IMR-90 (cell line): ENCODE data around the gene PKP3. TPM values are rescaled to one million over a fixed set of nuclear protein-coding genes. Genes with fewer than 3 reads are reported as not detected.

Experiments used
- ATAC-seq: fragments of 200-7000 bp; cut with Tn5 transposase; 2 replicates; pipeline ENCODE4 v1.9.1; 2020; ENCODE audit warnings: low read depth, mild to moderate bottlenecking, moderate library complexity
- BruUV-seq: library from RNA; stranded (reverse); fragments of 400-500 nt; replicated peaks from 2 replicates; lab custom pipeline; 2021; lab: Mats Ljungman, UMichigan
- CTCF ChIA-PET: fragments of 300-600 bp; formaldehyde crosslinking; extraction: SDS; loops from one replicate; lab custom pipeline; 2021; ENCODE audit warnings: antibody characterized with exemption; lab: Yijun Ruan, JAX
- POLR2A ChIA-PET: fragments of 300-600 bp; sonication (Branson Sonifier 250); formaldehyde crosslinking; loops from one replicate; lab custom pipeline; 2022; ENCODE audit warnings: antibody characterized with exemption; ENCODE audit not compliant: unreplicated experiment; lab: Charles Lee
- DNase-seq: peaks from one replicate; pipeline ENCODE4 v3.0.0; 2013
- H2AFZ ChIP-seq: replicated peaks from 2 replicates; pipeline ENCODE3; 2013; ENCODE audit warnings: low read length, mild to moderate bottlenecking; ENCODE audit not compliant: poor library complexity
- H2AK5ac ChIP-seq: 2 replicates; pipeline ENCODE4 v1.6.1; 2013; ENCODE audit warnings: low read depth, low read length, inconsistent platforms
- H2AK9ac ChIP-seq: replicated peaks from 2 replicates; pipeline ENCODE3; 2013; ENCODE audit warnings: mild to moderate bottlenecking, low read depth, low read length, moderate library complexity; ENCODE audit not compliant: poor library complexity
- H2BK120ac ChIP-seq: 2 replicates; pipeline ENCODE4 v1.6.1; 2013; ENCODE audit warnings: low read depth, low read length, inconsistent platforms
- H2BK15ac ChIP-seq: 3 replicates; pipeline ENCODE4 v1.6.1; 2013; ENCODE audit warnings: low read depth, low read length, inconsistent platforms
- H2BK20ac ChIP-seq: 2 replicates; pipeline ENCODE4 v1.6.1; 2013; ENCODE audit warnings: low read depth, mild to moderate bottlenecking, inconsistent platforms, low read length, moderate library complexity
- H2BK5ac ChIP-seq: 2 replicates; pipeline ENCODE4 v1.6.1; 2013; ENCODE audit warnings: mild to moderate bottlenecking, low read depth, low read length, inconsistent platforms; ENCODE audit not compliant: poor library complexity, severe bottlenecking
- H3K14ac ChIP-seq: replicated peaks from 2 replicates; pipeline ENCODE4 v1.6.1; 2013; ENCODE audit warnings: low read depth, low read length, inconsistent platforms
- H3K18ac ChIP-seq: 2 replicates; pipeline ENCODE4 v1.6.1; 2013; ENCODE audit warnings: low read depth, low read length, control low read depth
- H3K23ac ChIP-seq: 2 replicates; pipeline ENCODE4 v1.6.1; 2013; ENCODE audit warnings: low read depth, low read length, inconsistent platforms
- H3K27ac ChIP-seq: 2 replicates; pipeline ENCODE4 v1.5.1; 2013; ENCODE audit warnings: mild to moderate bottlenecking, control low read depth, low read length; ENCODE audit not compliant: insufficient read depth
- H3K27me3 ChIP-seq: 2 replicates; pipeline ENCODE4 v1.6.1; 2013; ENCODE audit warnings: low read length; ENCODE audit not compliant: control insufficient read depth, insufficient read depth
- H3K36me3 ChIP-seq: 2 replicates; pipeline ENCODE4 v1.6.1; 2013; ENCODE audit warnings: low read length, mixed read lengths; ENCODE audit not compliant: control insufficient read depth, insufficient read depth
- H3K4ac ChIP-seq: 2 replicates; pipeline ENCODE4 v1.6.1; 2013; ENCODE audit warnings: low read depth, low read length, inconsistent platforms
- H3K4me1 ChIP-seq: 2 replicates; pipeline ENCODE4 v1.6.1; 2013; ENCODE audit warnings: low read length, mixed read lengths; ENCODE audit not compliant: control insufficient read depth, insufficient read depth
- H3K4me2 ChIP-seq: 2 replicates; pipeline ENCODE4 v1.6.1; 2013; ENCODE audit warnings: low read depth, mild to moderate bottlenecking, control low read depth, low read length, moderate library complexity
- H3K4me3 ChIP-seq: 2 replicates; pipeline ENCODE4 v1.5.1; 2013; ENCODE audit warnings: low read depth, mild to moderate bottlenecking, control low read depth, low read length, moderate library complexity; ENCODE audit not compliant: insufficient read depth
- H3K56ac ChIP-seq: 2 replicates; pipeline ENCODE4 v1.6.1; 2013; ENCODE audit warnings: low read length, inconsistent platforms; ENCODE audit not compliant: insufficient read depth; ENCODE audit errors: extremely low read depth
- H3K79me1 ChIP-seq, 2 experiments: 2 replicates each; pipeline ENCODE4 v1.6.1; 2013; ENCODE audit warnings: low read length in 2 of 2, inconsistent platforms in 1 of 2, low read depth in 1 of 2
- H3K9ac ChIP-seq: 2 replicates; pipeline ENCODE4 v1.6.1; 2013; ENCODE audit warnings: low read depth, low read length, control low read depth
- H3K9me1 ChIP-seq: 2 replicates; pipeline ENCODE4 v1.6.1; 2013; ENCODE audit warnings: low read length, inconsistent platforms; ENCODE audit not compliant: insufficient read depth
- H3K9me3 ChIP-seq: 2 replicates; pipeline ENCODE4 v1.6.1; 2013; ENCODE audit warnings: low read length; ENCODE audit not compliant: control insufficient read depth, insufficient read depth
- H4K20me1 ChIP-seq: 2 replicates; pipeline ENCODE4 v1.6.1; 2013; ENCODE audit warnings: low read length, inconsistent platforms; ENCODE audit not compliant: insufficient read depth
- H4K5ac ChIP-seq: 2 replicates; pipeline ENCODE4 v1.6.1; 2013; ENCODE audit warnings: mild to moderate bottlenecking, low read depth, low read length, control low read depth
- H4K8ac ChIP-seq, 2 experiments: 2 replicates each; pipeline ENCODE4 v1.6.1; 2013; ENCODE audit warnings: low read depth in 2 of 2, low read length in 2 of 2, control low read depth in 1 of 2, inconsistent platforms in 1 of 2
- H4K91ac ChIP-seq: 2 replicates; pipeline ENCODE4 v1.6.1; 2013; ENCODE audit warnings: low read depth, low read length, inconsistent platforms; ENCODE audit not compliant: insufficient read depth
- BHLHE40 ChIP-seq: fragments of 150-350 bp; IDR thresholded peaks from 2 replicates; pipeline ENCODE4 v1.6.1; 2016; ENCODE audit warnings: mild to moderate bottlenecking, low read depth, low read length
- CEBPB ChIP-seq: IDR thresholded peaks from 2 replicates; pipeline ENCODE4 v1.6.1; 2012; ENCODE audit warnings: low read depth, low read length, improper control_type of control experiment
- CHD1 ChIP-seq: IDR thresholded peaks from 2 replicates; pipeline ENCODE4 v1.6.1; 2012; ENCODE audit warnings: low read depth, low read length, improper control_type of control experiment
- FOS ChIP-seq: fragments of 150-350 bp; IDR thresholded peaks from 2 replicates; pipeline ENCODE4 v1.6.1; 2016; ENCODE audit warnings: low read depth, low read length
- MAFK ChIP-seq: IDR thresholded peaks from 2 replicates; pipeline ENCODE4 v1.6.1; 2012; ENCODE audit warnings: low read depth, low read length, improper control_type of control experiment
- MAZ ChIP-seq: IDR thresholded peaks from 2 replicates; pipeline ENCODE4 v1.6.1; 2012; ENCODE audit warnings: low read depth, mild to moderate bottlenecking, low read length, improper control_type of control experiment, moderate library complexity, borderline replicate concordance
- MXI1 ChIP-seq: IDR thresholded peaks from 2 replicates; pipeline ENCODE4 v1.6.1; 2012; ENCODE audit warnings: low read depth, mild to moderate bottlenecking, low read length, moderate library complexity, borderline replicate concordance
- NFE2L2 ChIP-seq: fragments of 150-350 bp; IDR thresholded peaks from 2 replicates; pipeline ENCODE4 v1.6.1; 2016; ENCODE audit warnings: low read depth, mild to moderate bottlenecking, low read length
- POLR2A ChIP-seq: IDR thresholded peaks from 2 replicates; pipeline ENCODE4 v1.6.1; 2012; ENCODE audit warnings: mild to moderate bottlenecking, low read depth, low read length
- RAD21 ChIP-seq: IDR thresholded peaks from 2 replicates; pipeline ENCODE4 v1.6.1; 2012; ENCODE audit warnings: low read length, improper control_type of control experiment
- RCOR1 ChIP-seq: IDR thresholded peaks from 2 replicates; pipeline ENCODE4 v1.6.1; 2012; ENCODE audit warnings: mild to moderate bottlenecking, low read length, improper control_type of control experiment; ENCODE audit not compliant: insufficient replicate concordance
- RFX5 ChIP-seq: IDR thresholded peaks from 2 replicates; pipeline ENCODE4 v1.8.0; 2012; ENCODE audit warnings: low read depth, mild to moderate bottlenecking, low read length, moderate library complexity
- SMC3 ChIP-seq: fragments of 150-350 bp; IDR thresholded peaks from 2 replicates; pipeline ENCODE4 v1.6.1; 2016; ENCODE audit warnings: low read depth, mild to moderate bottlenecking, antibody characterized with exemption, low read length, moderate library complexity
- USF2 ChIP-seq: fragments of 150-350 bp; IDR thresholded peaks from 2 replicates; pipeline ENCODE4 v1.6.1; 2017; ENCODE audit warnings: mild to moderate bottlenecking, antibody characterized with exemption, low read length, low read depth
- WGBS, 2 experiments: methylation state at CpG; one replicate each; pipeline versions ENCODE4 v1.1.5 to v1.1.7; 2013; ENCODE audit warnings: missing lambda C conversion rate in 2 of 2; ENCODE audit not compliant: insufficient read length in 1 of 2; ENCODE audit errors: extremely low coverage in 2 of 2; 5-methylcytosine and 5-hydroxymethylcytosine counted together
- dilution Hi-C: fragments of 300-500 bp; cut with HindIII; formaldehyde crosslinking; loops from one replicate; pipeline ENCODE4 v1.14.3; 2018; ENCODE audit warnings: low sequenced_read_pairs; ENCODE audit not compliant: unreplicated experiment
- in situ Hi-C: fragments of 300-500 bp; cut with MboI; formaldehyde crosslinking; loops from 3 replicates; pipeline ENCODE4 v1.14.3; 2019; ENCODE audit warnings: low sequenced_read_pairs, inconsistent platforms, mixed read lengths
- intact Hi-C: fragments of 100-400 bp; cut with micrococcal nuclease; formaldehyde crosslinking; loops from 2 replicates; pipeline ENCODE4 v1.10.0; 2022
- polyA plus RNA-seq, 3 experiments: library from polyadenylated mRNA; depleted of rRNA; stranded (reverse); fragments of >200 nt; gene quantifications; 2 replicates each; pipeline ENCODE4 v1.2.3, GENCODE V29; 2012; ENCODE audit warnings: low replicate concordance in 1 of 3
- total RNA-seq: library from RNA; depleted of rRNA; stranded (reverse); fragments of >200 nt; gene quantifications from 2 replicates; pipeline ENCODE4 v1.2.3, GENCODE V29; 2012
- TF ChIP-seq, protein P1 (sequence below): conservative IDR thresholded peaks from 2 replicates; pipeline ENCODE4 v1.5.1; 2012; ENCODE audit warnings: mild to moderate bottlenecking, low read depth, low read length, improper control_type of control experiment
- TF ChIP-seq, protein P2 (sequence below): fragments of 150-350 bp; IDR thresholded peaks from 2 replicates; pipeline ENCODE4 v1.6.1; 2016; ENCODE audit warnings: low read depth, mild to moderate bottlenecking, low read length, moderate library complexity, borderline replicate concordance

PKP3 gene
- total and polyA plus RNA-seq, 2 of the 4 experiments (the other 2 are of a cell fraction), result 1.5 to 2.2 TPM

GRCh38 chr11:422249-422656, 28.2 kb downstream of the PKP3 start:
- H3K79me1 ChIP-seq, result no peaks in the 10 kb centered on the region
- no peak overlapping the region for H3K18ac ChIP-seq
- ChIA-PET POLR2A (no interaction called here), CTCF (interaction anchor here (1.1 kb wide), 1 partner anchor 27 kb away, joined by 4 read pairs; no protein-coding TSS in a partner anchor)
- no peaks in the 10 kb centered on the region for H3K9me1 ChIP-seq
- in situ Hi-C loops (no loop called here), dilution Hi-C loops (no loop called here), intact Hi-C loops (no loop called here)
- no peak overlapping the region for H2AK5ac ChIP-seq
- no peak overlapping the region for H3K9ac ChIP-seq
- H4K20me1 ChIP-seq, result no peaks in the 10 kb centered on the region
- no TSS peak for BruUV-seq
- H3K23ac ChIP-seq, result no peak overlapping the region
- no peak overlapping the region for H2AFZ ChIP-seq
- H3K4me2 ChIP-seq, result no peak overlapping the region
- no peak for TF ChIP-seq RCOR1
- no peak for TF ChIP-seq RFX5
- TF ChIP-seq USF2, result no peak
- TF ChIP-seq BHLHE40, result no peak
- TF ChIP-seq MXI1, result no peak
- no peak for TF ChIP-seq MAFK
- TF ChIP-seq CEBPB, result no peak
- no peak for TF ChIP-seq SMC3
- no peak for TF ChIP-seq FOS
- TF ChIP-seq, protein P1, sequence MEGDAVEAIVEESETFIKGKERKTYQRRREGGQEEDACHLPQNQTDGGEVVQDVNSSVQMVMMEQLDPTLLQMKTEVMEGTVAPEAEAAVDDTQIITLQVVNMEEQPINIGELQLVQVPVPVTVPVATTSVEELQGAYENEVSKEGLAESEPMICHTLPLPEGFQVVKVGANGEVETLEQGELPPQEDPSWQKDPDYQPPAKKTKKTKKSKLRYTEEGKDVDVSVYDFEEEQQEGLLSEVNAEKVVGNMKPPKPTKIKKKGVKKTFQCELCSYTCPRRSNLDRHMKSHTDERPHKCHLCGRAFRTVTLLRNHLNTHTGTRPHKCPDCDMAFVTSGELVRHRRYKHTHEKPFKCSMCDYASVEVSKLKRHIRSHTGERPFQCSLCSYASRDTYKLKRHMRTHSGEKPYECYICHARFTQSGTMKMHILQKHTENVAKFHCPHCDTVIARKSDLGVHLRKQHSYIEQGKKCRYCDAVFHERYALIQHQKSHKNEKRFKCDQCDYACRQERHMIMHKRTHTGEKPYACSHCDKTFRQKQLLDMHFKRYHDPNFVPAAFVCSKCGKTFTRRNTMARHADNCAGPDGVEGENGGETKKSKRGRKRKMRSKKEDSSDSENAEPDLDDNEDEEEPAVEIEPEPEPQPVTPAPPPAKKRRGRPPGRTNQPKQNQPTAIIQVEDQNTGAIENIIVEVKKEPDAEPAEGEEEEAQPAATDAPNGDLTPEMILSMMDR, result no peak
- no peak for TF ChIP-seq RAD21
- no peak for TF ChIP-seq CHD1
- TF ChIP-seq MAZ, result no peak
- TF ChIP-seq, protein P2, sequence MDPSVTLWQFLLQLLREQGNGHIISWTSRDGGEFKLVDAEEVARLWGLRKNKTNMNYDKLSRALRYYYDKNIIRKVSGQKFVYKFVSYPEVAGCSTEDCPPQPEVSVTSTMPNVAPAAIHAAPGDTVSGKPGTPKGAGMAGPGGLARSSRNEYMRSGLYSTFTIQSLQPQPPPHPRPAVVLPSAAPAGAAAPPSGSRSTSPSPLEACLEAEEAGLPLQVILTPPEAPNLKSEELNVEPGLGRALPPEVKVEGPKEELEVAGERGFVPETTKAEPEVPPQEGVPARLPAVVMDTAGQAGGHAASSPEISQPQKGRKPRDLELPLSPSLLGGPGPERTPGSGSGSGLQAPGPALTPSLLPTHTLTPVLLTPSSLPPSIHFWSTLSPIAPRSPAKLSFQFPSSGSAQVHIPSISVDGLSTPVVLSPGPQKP, result no peak
- no peak for TF ChIP-seq NFE2L2
- no peak for TF ChIP-seq POLR2A
- H2BK120ac ChIP-seq, result no peak overlapping the region
- no peak overlapping the region for H2AK9ac ChIP-seq
- no peak overlapping the region for H3K27ac ChIP-seq
- WGBS, 2 experiments, result 14% methylated on average over 1 of the region's 10 CpGs; no CpG with 5 or more reads in 1 of the 2 experiments
- no peaks in the 10 kb centered on the region for H3K36me3 ChIP-seq
- H3K14ac ChIP-seq, result no peak overlapping the region
- H4K8ac ChIP-seq, result no peak overlapping the region
- peaks cover 44% of the 10 kb centered on the region for H3K27me3 ChIP-seq
- no peaks in the 10 kb centered on the region for H3K9me3 ChIP-seq
- no peak overlapping the region for H3K4ac ChIP-seq
- no peak overlapping the region for H2BK5ac ChIP-seq
- H4K91ac ChIP-seq, result no peak overlapping the region
- no peak overlapping the region for H2BK20ac ChIP-seq
- ATAC-seq, result peak; percentile 27
- no peak overlapping the region for H3K4me3 ChIP-seq
- no peak overlapping the region for H3K56ac ChIP-seq
- no peak overlapping the region for H2BK15ac ChIP-seq
- H4K5ac ChIP-seq, result no peak overlapping the region
- no peak for DNase-seq
- H3K4me1 ChIP-seq, result no peaks in the 10 kb centered on the region
